Epidermal melanocyte (primary cell): ENCODE data around the gene NANOS3.
A peak's percentile ranks its signal among the peaks of the same experiment; 100 is the strongest.
"Not testable (repeated sequence)": the region's sequence is repeated elsewhere in the genome, so short reads cannot be mapped to it uniquely, and the experiment has no call there.

ENCODE experiments used
- DNase-seq: peaks from one replicate; pipeline ENCODE4 v3.0.0; 2011; ENCODE audit warnings: low spot score; ENCODE audit not compliant: insufficient read length

NANOS3 gene

GRCh38 chr19:13843104-13843921, 33.6 kb upstream of the NANOS3 start:
- peak; percentile 36 for DNase-seq

GRCh38 chr19:13844130-13844631, 32.8 kb upstream of the NANOS3 start:
- DNase-seq = peak; percentile 4

- DNase-seq = peak; percentile 81
Measured at GRCh38 chr19:13846557-13847406, 30.2 kb upstream of the NANOS3 start.

GRCh38 chr19:13847407-13848339, 29.3 kb upstream of the NANOS3 start:
- peak; percentile 92 for DNase-seq

GRCh38 chr19:13848340-13848677, 28.6 kb upstream of the NANOS3 start:
- peak; percentile 16 for DNase-seq

- DNase-seq = peak; percentile 7
Measured at GRCh38 chr19:13848798-13849676, 27.9 kb upstream of the NANOS3 start.

- DNase-seq = peak; percentile 64
Measured at GRCh38 chr19:13849991-13850909, 26.7 kb upstream of the NANOS3 start.

GRCh38 chr19:13850910-13851733, 25.8 kb upstream of the NANOS3 start:
- DNase-seq = peak; percentile 55

GRCh38 chr19:13851734-13852114, 25.2 kb upstream of the NANOS3 start:
- DNase-seq = not testable (repeated sequence)

GRCh38 chr19:13852171-13852707, 24.7 kb upstream of the NANOS3 start:
- not testable (repeated sequence) for DNase-seq

- peak; percentile 9 for DNase-seq
Measured at GRCh38 chr19:13856497-13856896, 20.4 kb upstream of the NANOS3 start.

GRCh38 chr19:13859361-13859880, 17.5 kb upstream of the NANOS3 start:
- peak; percentile 7 for DNase-seq

- DNase-seq = peak; percentile 0
Measured at GRCh38 chr19:13860679-13861391, 16.1 kb upstream of the NANOS3 start.

GRCh38 chr19:13861392-13861713, 15.6 kb upstream of the NANOS3 start:
- peak; percentile 15 for DNase-seq

- peak; percentile 99 for DNase-seq
Measured at GRCh38 chr19:13861714-13862531, 15.0 kb upstream of the NANOS3 start.

GRCh38 chr19:13864046-13864666, 12.8 kb upstream of the NANOS3 start:
- DNase-seq = peak; percentile 16
